SK-N-SH (cell line): ENCODE results near the gene F8. TPM values are rescaled to one million over a fixed set of nuclear protein-coding genes. Genes with fewer than 3 reads are reported as not detected.
A peak's percentile ranks its signal among the peaks of the same experiment; 100 is the strongest.

ENCODE experiments used
- CTCF ChIA-PET: fragments of 300-600, 350-600 bp; formaldehyde crosslinking; extraction: SDS; loops from one replicate; lab custom pipeline; 2021; lab: Yijun Ruan, JAX
- POLR2A ChIA-PET: fragments of 350-600 bp; sonication (Branson Sonifier 250); formaldehyde crosslinking; extraction: SDS; loops from one replicate; lab custom pipeline; 2020; ENCODE audit warnings: antibody characterized with exemption, inconsistent platforms; lab: Yijun Ruan, JAX
- DNase-seq: peaks from one replicate; pipeline ENCODE4 v3.0.0; 2012
- H2AFZ ChIP-seq: fragments of 200-600 bp; sonication (generic); 2 replicates; pipeline ENCODE4 v1.8.1; 2016; ENCODE audit warnings: antibody characterized with exemption, mild to moderate bottlenecking, low read depth
- H3F3A ChIP-seq: fragments of 200-600 bp; sonication (generic); replicated peaks from 2 replicates; pipeline ENCODE3; 2016; ENCODE audit warnings: antibody characterized with exemption, mild to moderate bottlenecking; ENCODE audit not compliant: insufficient read depth
- H3K27ac ChIP-seq, 2 experiments: fragments of 200-500 bp in 1 of 2; fragments of 200-600 bp in 1 of 2; sonication (Bioruptor generic) in 1 of 2; sonication (generic), shearing (Covaris generic) in 1 of 2; 2 replicates each; pipeline versions ENCODE4 v1.5.1 to v1.6.1; 2014 to 2016; ENCODE audit warnings: low read depth in 2 of 2, inconsistent platforms in 1 of 2, low read length in 1 of 2, mild to moderate bottlenecking in 1 of 2, mixed read lengths in 1 of 2
- H3K27me3 ChIP-seq: fragments of 200-600 bp; sonication (generic), shearing (Covaris generic); 2 replicates; pipeline ENCODE4 v1.6.1; 2016; ENCODE audit warnings: mixed run types; ENCODE audit not compliant: insufficient read depth
- H3K36me3 ChIP-seq, 2 experiments: fragments of 200-500 bp in 1 of 2; fragments of 200-600 bp in 1 of 2; sonication (Bioruptor generic) in 1 of 2; sonication (generic) in 1 of 2; replicated peaks in 1 of 2; 2 replicates each; pipeline versions ENCODE3 to v1.5.1; 2014 to 2016; ENCODE audit warnings: low read length in 1 of 2, mild to moderate bottlenecking in 1 of 2; ENCODE audit not compliant: insufficient read depth in 2 of 2, control insufficient read depth in 1 of 2
- H3K4me1 ChIP-seq, 2 experiments: fragments of 200-500 bp in 1 of 2; fragments of 200-600 bp in 1 of 2; sonication (Bioruptor generic) in 1 of 2; sonication (generic), shearing (Covaris generic) in 1 of 2; 2 replicates each; pipeline versions ENCODE4 v1.5.1 to v1.6.1; 2014 to 2016; ENCODE audit warnings: low read depth in 1 of 2, low read length in 1 of 2, mixed run types in 1 of 2; ENCODE audit not compliant: insufficient read depth in 2 of 2, control insufficient read depth in 1 of 2
- H3K4me2 ChIP-seq: fragments of 200-600 bp; sonication (generic), shearing (Covaris generic); 2 replicates; pipeline ENCODE4 v1.6.1; 2017; ENCODE audit warnings: mixed run types
- H3K4me3 ChIP-seq, 2 experiments: fragments of 200-500 bp in 1 of 2; fragments of 200-600 bp in 1 of 2; sonication (Bioruptor generic) in 1 of 2; sonication (generic), shearing (Covaris generic) in 1 of 2; 2 replicates each; pipeline versions ENCODE4 v1.5.1 to v1.8.1; 2014 to 2016; ENCODE audit warnings: low read depth in 2 of 2, inconsistent platforms in 1 of 2, low read length in 1 of 2, mild to moderate bottlenecking in 1 of 2, mixed read lengths in 1 of 2, moderate library complexity in 1 of 2
- H3K79me2 ChIP-seq: fragments of 200-600 bp; sonication (generic); 2 replicates; pipeline ENCODE4 v1.8.1; 2017; ENCODE audit warnings: mild to moderate bottlenecking; ENCODE audit not compliant: insufficient read depth
- H3K9ac ChIP-seq: fragments of 200-600 bp; sonication (generic); 2 replicates; pipeline ENCODE4 v1.6.1; 2017; ENCODE audit warnings: mixed run types
- H3K9me2 ChIP-seq: fragments of 200-600 bp; sonication (generic); 2 replicates; pipeline ENCODE4 v1.6.1; 2017; ENCODE audit warnings: mixed run types
- H3K9me3 ChIP-seq: fragments of 200-600 bp; sonication (generic); 2 replicates; pipeline ENCODE4 v1.6.1; 2017; ENCODE audit warnings: mixed run types, mild to moderate bottlenecking, moderate library complexity
- H4K20me1 ChIP-seq: fragments of 200-600 bp; sonication (generic); 2 replicates; pipeline ENCODE4 v1.6.1; 2017; ENCODE audit warnings: mild to moderate bottlenecking, mixed run types; ENCODE audit not compliant: insufficient read depth
- CHD2 ChIP-seq: fragments of 150-350 bp; IDR thresholded peaks from 2 replicates; pipeline ENCODE4 v1.6.1; 2018; ENCODE audit warnings: low read length; ENCODE audit not compliant: partially characterized antibody
- ELF1 ChIP-seq: IDR thresholded peaks from 2 replicates; pipeline ENCODE4 v1.4.0; 2012
- EP300 ChIP-seq, 2 experiments: IDR thresholded peaks; 2 replicates each; pipeline versions ENCODE4 v1.4.0 to v1.6.1; 2012; ENCODE audit warnings: borderline replicate concordance in 1 of 2, low read depth in 1 of 2, low read length in 1 of 2
- EZH2phosphoT487 ChIP-seq: fragments of 200-600 bp; sonication (generic); IDR thresholded peaks from 2 replicates; pipeline ENCODE4 v1.6.1; 2017; ENCODE audit warnings: low read depth, mixed run types, mild to moderate bottlenecking, antibody characterized with exemption, moderate library complexity, borderline replicate concordance
- GABPA ChIP-seq: IDR thresholded peaks from 2 replicates; pipeline ENCODE4 v1.4.0; 2012; ENCODE audit warnings: low read depth, mild to moderate bottlenecking
- MAX ChIP-seq: IDR thresholded peaks from 2 replicates; pipeline ENCODE4 v1.4.0; 2012; ENCODE audit warnings: low read depth
- MXI1 ChIP-seq: IDR thresholded peaks from 2 replicates; pipeline ENCODE4 v1.6.1; 2012; ENCODE audit warnings: mild to moderate bottlenecking, low read depth, low read length, improper control_type of control experiment
- NFIC ChIP-seq: IDR thresholded peaks from 2 replicates; pipeline ENCODE4 v1.4.0; 2012; ENCODE audit warnings: borderline replicate concordance
- NRF1 ChIP-seq: IDR thresholded peaks from 2 replicates; pipeline ENCODE4 v1.6.1; 2012; ENCODE audit warnings: low read depth, mild to moderate bottlenecking, low read length
- PBX3 ChIP-seq: IDR thresholded peaks from 2 replicates; pipeline ENCODE4; 2012
- POLR2AphosphoS5 ChIP-seq: IDR thresholded peaks from 2 replicates; pipeline ENCODE4 v1.6.1; 2012; ENCODE audit warnings: low read depth, low read length
- RAD21 ChIP-seq: IDR thresholded peaks from 2 replicates; pipeline ENCODE4 v1.6.1; 2012; ENCODE audit warnings: mild to moderate bottlenecking, low read length
- TAF1 ChIP-seq: IDR thresholded peaks from 2 replicates; pipeline ENCODE4 v1.6.1; 2012; ENCODE audit warnings: low read depth, mild to moderate bottlenecking, low read length, moderate library complexity, borderline replicate concordance
- USF1 ChIP-seq: IDR thresholded peaks from 2 replicates; pipeline ENCODE4 v1.4.0; 2012; ENCODE audit warnings: low read depth, borderline replicate concordance
- USF2 ChIP-seq: fragments of 150-350 bp; IDR thresholded peaks from 2 replicates; pipeline ENCODE4 v1.6.1; 2017; ENCODE audit warnings: antibody characterized with exemption, low read length, low read depth, borderline replicate concordance
- YY1 ChIP-seq: IDR thresholded peaks from 2 replicates; pipeline ENCODE4 v1.4.0; 2012; ENCODE audit warnings: low read depth, mild to moderate bottlenecking
- ZBTB33 ChIP-seq: IDR thresholded peaks from 2 replicates; pipeline ENCODE4 v1.4.0; 2012; ENCODE audit warnings: low read depth, borderline replicate concordance
- WGBS: methylation state at CpG from one replicate; pipeline ENCODE4 v1.1.6; 2017; ENCODE audit warnings: low lambda C conversion rate; 5-methylcytosine and 5-hydroxymethylcytosine counted together
- polyA plus RNA-seq, 3 experiments: library from polyadenylated mRNA; depleted of rRNA; stranded (reverse); fragments of >200 nt; gene quantifications; 2 replicates each; pipeline ENCODE4 v1.2.3, GENCODE V29; 2012

F8 gene
- polyA plus RNA-seq, 1 of the 3 experiments (the other 2 are of a cell fraction): 2.5 TPM

- Histone ChIP-seq H3K79me2 (peaks cover 44% of the 10 kb centered on the region), H3F3A (peaks cover 4% of the 10 kb centered on the region), H3K36me3 (no peaks in the 10 kb centered on the region), H2AFZ (peak overlapping the region; percentile 7; the same call in 1 of the 2 replicates), H4K20me1 (no peaks in the 10 kb centered on the region), H3K4me3 (peak overlapping the region; percentile 64 to 66), H3K4me2 (peak overlapping the region; percentile 73), H3K27me3 (no peaks in the 10 kb centered on the region), H3K9me2 (no peaks in the 10 kb centered on the region), H3K9ac (peak overlapping the region; percentile 88), H3K9me3 (no peaks in the 10 kb centered on the region), H3K4me1 (no peaks in the 10 kb centered on the region; a peak in 1 of 4 replicates), H3K27ac (peak overlapping the region; percentile 91 to 93)
- no peak for TF ChIP-seq TAF1
- TF ChIP-seq CHD2: no peak
- no peak for TF ChIP-seq PBX3
- TF ChIP-seq RAD21: no peak
- no peak for TF ChIP-seq POLR2AphosphoS5
- POLR2A ChIA-PET: interaction anchor here (1.1 to 1.4 kb wide), 2 partner anchors 10 to 29 kb away, joined by 4 to 5 read pairs; no protein-coding TSS in a partner anchor
- CTCF ChIA-PET: interaction anchor here (1.3 to 2.4 kb wide), 2 partner anchors 46 to 110 kb away, joined by 3 to 7 read pairs; no protein-coding TSS in a partner anchor
- 37% methylated on average over 14 of the region's 14 CpGs for WGBS
- no peak for DNase-seq
These were observed 5.1 kb upstream of the F8 start for GRCh38 chrX:155027509-155028066.

- DNase-seq: peak; percentile 91
- ChIA-PET CTCF (interaction anchor here (1.3 to 2.4 kb wide), 2 partner anchors 46 to 109 kb away, joined by 3 to 7 read pairs; no protein-coding TSS in a partner anchor), POLR2A (interaction anchor here (0.7 to 1.4 kb wide), 6 partner anchors 10 to 47 kb away, joined by 3 to 5 read pairs (median 4); no protein-coding TSS in a partner anchor)
- H3K4me1 ChIP-seq: no peaks in the 10 kb centered on the region; a peak in 1 of 4 replicates
- no peaks in the 10 kb centered on the region for H3K36me3 ChIP-seq
- TF ChIP-seq EZH2phosphoT487 (no peak), MXI1 (peak; percentile 81), GABPA (peak; percentile 55), USF2 (peak; percentile 28; the same call in 1 of the 2 replicates), EP300 (IDR thresholded peaks at IDR 0.05; ENCODE audit: borderline replicate concordance in 1 of 2, low read depth in 1 of 2, low read length in 1 of 2) (no peak), POLR2AphosphoS5 (peak; percentile 53; the same call in 1 of the 2 replicates), ZBTB33 (peak; percentile 94), YY1 (peak; percentile 76), USF1 (peak; percentile 76), NRF1 (peak; percentile 64), MAX (peak; percentile 83), CHD2 (peak; percentile 98), ELF1 (peak; percentile 48; the same call in 1 of the 2 replicates), NFIC (no peak)
- H3K79me2 ChIP-seq: peaks cover 40% of the 10 kb centered on the region
- H3K9me2 ChIP-seq: no peaks in the 10 kb centered on the region
- peak within 1 kb of the TSS; percentile 72 for H2AFZ ChIP-seq
- 11% methylated on average over 5 of the region's 82 CpGs for WGBS
- H3K4me3 ChIP-seq: peak within 1 kb of the TSS; percentile 64 to 66
- H4K20me1 ChIP-seq: no peaks in the 10 kb centered on the region
- no peaks in the 10 kb centered on the region for H3K9me3 ChIP-seq
- H3K4me2 ChIP-seq: peak within 1 kb of the TSS; percentile 73
- peak within 1 kb of the TSS; percentile 91 to 93 for H3K27ac ChIP-seq
- H3F3A ChIP-seq: peaks cover 4% of the 10 kb centered on the region
- peak within 1 kb of the TSS; percentile 88 for H3K9ac ChIP-seq
- H3K27me3 ChIP-seq: no peaks in the 10 kb centered on the region
These were observed 4.4 kb upstream of the F8 start, which contains the start of gene FUNDC2 for GRCh38 chrX:155026727-155027508. TSS of gene FUNDC2 (plus strand) at chrX:155026844. CDS start at chrX:155026939, 95 bp downstream.
